Measurements from ENCODE around the gene ACOXL.

Gene ACOXL

GRCh38 chr2:110984694-110985490 is 252.5 kb downstream of the ACOXL start:
- DNase-seq: no peak

GRCh38 chr2:110990440-110990839 is 258.1 kb downstream of the ACOXL start:
- DNase-seq: no peak

GRCh38 chr2:110991911-110992310 is 259.5 kb downstream of the ACOXL start:
- no peak for DNase-seq

GRCh38 chr2:110992886-110993285 is 260.5 kb downstream of the ACOXL start:
- DNase-seq: no peak

- DNase-seq: no peak
These were observed 261.3 kb downstream of the ACOXL start for GRCh38 chr2:110993557-110994231.

GRCh38 chr2:110994250-110994961 is 262.0 kb downstream of the ACOXL start:
- DNase-seq: no peak

- DNase-seq: no peak
These were observed 263.5 kb downstream of the ACOXL start for GRCh38 chr2:110995911-110996310.

- DNase-seq: no peak
These were observed 265.1 kb downstream of the ACOXL start for GRCh38 chr2:110997331-110998045.

GRCh38 chr2:110998311-110998710 is 265.9 kb downstream of the ACOXL start:
- DNase-seq: no peak

- DNase-seq: no peak
These were observed 267.3 kb downstream of the ACOXL start for GRCh38 chr2:110999626-111000025.

- no peak for DNase-seq
These were observed 272.9 kb downstream of the ACOXL start for GRCh38 chr2:111005307-111005706.

GRCh38 chr2:111005821-111006220 is 273.4 kb downstream of the ACOXL start:
- DNase-seq: no peak

GRCh38 chr2:111007757-111008688 is 275.6 kb downstream of the ACOXL start:
- DNase-seq: no peak

GRCh38 chr2:111011218-111011617 is 278.8 kb downstream of the ACOXL start:
- no peak for DNase-seq

- DNase-seq: no peak
These were observed 283.1 kb downstream of the ACOXL start for GRCh38 chr2:111015283-111015995.

GRCh38 chr2:111017034-111017622 is 284.8 kb downstream of the ACOXL start:
- DNase-seq: no peak

- DNase-seq: no peak
These were observed 285.5 kb downstream of the ACOXL start for GRCh38 chr2:111017909-111018308.

GRCh38 chr2:111019381-111019780 is 287.0 kb downstream of the ACOXL start:
- DNase-seq: no peak

- no peak for DNase-seq
These were observed 290.3 kb downstream of the ACOXL start for GRCh38 chr2:111022633-111023032.

- DNase-seq: no peak
These were observed 292.1 kb downstream of the ACOXL start for GRCh38 chr2:111024496-111024895.

- no peak for DNase-seq
These were observed 292.9 kb downstream of the ACOXL start for GRCh38 chr2:111025288-111025687.

Measured in fibroblast of skin of right biceps (primary cell).